ENCODE data around the gene C1QTNF6. TPM values are rescaled to one million over a fixed set of nuclear protein-coding genes. Genes with fewer than 3 reads are reported as not detected.
"Not testable (repeated sequence)": the region's sequence is repeated elsewhere in the genome, so short reads cannot be mapped to it uniquely, and the experiment has no call there.

The C1QTNF6 gene
- total and polyA plus RNA-seq, 2 of the 4 experiments (the other 2 are of a cell fraction) = 1.1 to 10.9 TPM

DNA sequence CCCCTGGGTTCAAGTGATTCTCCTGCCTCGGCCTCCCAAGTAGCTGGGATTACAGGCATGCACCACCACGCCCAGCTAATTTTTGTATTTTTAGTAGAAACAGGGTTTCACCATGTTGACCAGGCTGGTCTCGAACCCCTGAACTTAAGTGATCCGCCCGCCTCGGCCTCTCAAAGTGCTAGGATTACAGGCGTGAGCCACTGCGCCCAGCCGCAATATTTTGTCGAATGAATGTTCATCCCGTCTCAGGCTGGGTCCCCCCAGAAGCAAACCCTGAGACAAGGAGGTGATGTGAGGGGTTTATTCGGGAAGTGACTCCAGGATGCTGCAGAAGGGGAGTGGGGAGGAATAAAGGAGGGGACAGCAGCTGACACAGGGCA lies 45.3 kb upstream of the C1QTNF6 start:
- intact Hi-C loops (cut with micrococcal nuclease); H4K5ac ChIP-seq (ENCODE audit: low read depth, low read length); dilution Hi-C loops (cut with HindIII; ENCODE audit: low sequenced_read_pairs, unreplicated experiment); H3K4me3 ChIP-seq (ENCODE audit: insufficient read depth, low read depth, low read length); H4K91ac ChIP-seq (ENCODE audit: insufficient read depth, low read depth, low read length); H3K18ac ChIP-seq (ENCODE audit: low read depth, low read length); H3K4ac ChIP-seq (ENCODE audit: low read depth, low read length); H3K9ac ChIP-seq (ENCODE audit: low read depth, low read length); H3K56ac ChIP-seq (ENCODE audit: extremely low read depth, insufficient read depth, low read length); H2BK20ac ChIP-seq (ENCODE audit: low read depth, low read length); in situ Hi-C loops (cut with MboI; ENCODE audit: low sequenced_read_pairs); H2BK5ac ChIP-seq (ENCODE audit: low read depth, low read length, poor library complexity, severe bottlenecking); H2AK5ac ChIP-seq (ENCODE audit: low read depth, low read length); H2AFZ ChIP-seq (replicated peaks; ENCODE audit: low read length, poor library complexity); H4K8ac ChIP-seq (ENCODE audit: low read depth in 2 of 2, low read length in 2 of 2); H4K20me1 ChIP-seq (ENCODE audit: insufficient read depth, low read length); H3K27ac ChIP-seq (ENCODE audit: insufficient read depth, low read length); H2BK120ac ChIP-seq (ENCODE audit: low read depth, low read length); H3K14ac ChIP-seq (replicated peaks; ENCODE audit: low read depth, low read length); H3K79me1 ChIP-seq (ENCODE audit: low read depth in 1 of 2, low read length in 2 of 2); CTCF ChIA-PET; H3K9me3 ChIP-seq (ENCODE audit: control insufficient read depth, insufficient read depth, low read length); H2BK15ac ChIP-seq (ENCODE audit: low read depth, low read length); H3K4me2 ChIP-seq (ENCODE audit: low read depth, low read length); DNase-seq; ATAC-seq (ENCODE audit: low read depth); H3K36me3 ChIP-seq (ENCODE audit: control insufficient read depth, insufficient read depth, low read length); H3K27me3 ChIP-seq (ENCODE audit: control insufficient read depth, insufficient read depth, low read length); H2AK9ac ChIP-seq (replicated peaks; ENCODE audit: low read depth, low read length, poor library complexity); POLR2A ChIA-PET (ENCODE audit: unreplicated experiment); H3K23ac ChIP-seq (ENCODE audit: low read depth, low read length); BruUV-seq (replicated peaks): not testable (repeated sequence)
- 90% methylated on average over 4 of the region's 12 CpGs; no CpG with 5 or more reads in 1 of the 2 experiments for WGBS, 2 experiments (ENCODE audit: extremely low coverage in 2 of 2, insufficient read length in 1 of 2)
- Histone ChIP-seq H3K9me1 (ENCODE audit: insufficient read depth, low read length) (peaks cover 14% of the 10 kb centered on the region), H3K4me1 (ENCODE audit: control insufficient read depth, insufficient read depth, low read length) (peaks cover 20% of the 10 kb centered on the region)
